Transverse colon (tissue), 4 donors: ENCODE data around the gene PMEPA1. TPM values are rescaled to one million over a fixed set of nuclear protein-coding genes. Genes with fewer than 3 reads are reported as not detected.

Source experiments
- DNase-seq: peaks from one replicate; pipeline ENCODE4 v3.0.0-alpha.2; 2019
- H3K27ac ChIP-seq, 4 donors: fragments of 200-600 bp; sonication (generic); 2 replicates each; pipeline ENCODE4 v1.5.1; 2016 to 2018; ENCODE audit warnings: inconsistent platforms in 4 of 4
- H3K27me3 ChIP-seq: fragments of 200-600 bp; sonication (generic); 2 replicates; pipeline ENCODE4 v1.5.1; 2017; ENCODE audit warnings: inconsistent platforms
- H3K36me3 ChIP-seq, 4 donors: fragments of 200-600 bp; sonication (generic); 2 replicates each; pipeline ENCODE4 v1.5.1; 2017 to 2019; ENCODE audit warnings: inconsistent platforms in 4 of 4
- H3K4me1 ChIP-seq, 4 donors: fragments of 200-600 bp; sonication (generic); 2 replicates each; pipeline ENCODE4 v1.5.1; 2017 to 2020; ENCODE audit warnings: inconsistent platforms in 4 of 4
- H3K4me3 ChIP-seq, 4 donors: fragments of 200-600 bp; sonication (generic); 1 replicate in 1 of 4; 2 replicates in 3 of 4; pipeline versions ENCODE4 v1.5.1 to v1.6.1; 2017 to 2019; ENCODE audit warnings: inconsistent platforms in 4 of 4
- H3K9me3 ChIP-seq, 2 donors: fragments of 200-600 bp; sonication (generic); 2 replicates each; pipeline ENCODE4 v1.5.1; 2017 to 2019; ENCODE audit warnings: inconsistent platforms in 2 of 2
- CTCF ChIP-seq, 5 experiments: fragments of 200-600 bp in 3 of 5; fragments of 450-650 bp in 2 of 5; sonication (generic) in 3 of 5; IDR thresholded peaks; 1 replicate in 2 of 5; 2 replicates in 3 of 5; pipeline ENCODE4 v1.5.1; 2016 to 2017; ENCODE audit warnings: antibody characterized with exemption in 5 of 5, inconsistent platforms in 3 of 5, mild to moderate bottlenecking in 2 of 5, moderate library complexity in 1 of 5
- EP300 ChIP-seq: sonication (generic); formaldehyde crosslinking; IDR thresholded peaks from one replicate; pipeline ENCODE4 v1.6.1; 2017; ENCODE audit warnings: antibody characterized with exemption, low read depth
- POLR2A ChIP-seq: fragments of 450-650 bp; IDR thresholded peaks from one replicate; pipeline ENCODE4 v1.6.1; 2016; ENCODE audit warnings: antibody characterized with exemption, mild to moderate bottlenecking, moderate library complexity
- POLR2AphosphoS5 ChIP-seq, 3 donors: sonication (generic); formaldehyde crosslinking; IDR thresholded peaks; one replicate each; pipeline ENCODE4 v1.6.1; 2016; ENCODE audit warnings: antibody characterized with exemption in 3 of 3
- WGBS, 2 donors: methylation state at CpG; one replicate each; pipeline ENCODE4 v1.1.5; 2018; ENCODE audit warnings: low coverage in 1 of 2; 5-methylcytosine and 5-hydroxymethylcytosine counted together
- in situ Hi-C, 4 donors: fragments of 200-750 bp; cut with MboI; loops; one replicate each; pipeline versions ENCODE4 v1.15.0 to v1.15.1; 2017; ENCODE audit warnings: low sequenced_read_pairs in 3 of 4, low pct_ligation_motif_present in 1 of 4, low pct_unique_long_range_greater_than_20kb in 1 of 4
- intact Hi-C: fragments of 100-400 bp; cut with DNase I; formaldehyde crosslinking; loops from one replicate; pipeline ENCODE4 v1.15.1; 2023; ENCODE audit warnings: low total_unique reads
- total RNA-seq, 4 donors: library from RNA; depleted of rRNA; stranded (reverse); fragments of >200 nt; gene quantifications; one replicate each; pipeline ENCODE4 v1.1.0, GENCODE V29; 2016

PMEPA1 gene
- total RNA-seq, 4 donors from 2014 or later = 6.4 to 10.8 (median 8.4) TPM

DNA sequence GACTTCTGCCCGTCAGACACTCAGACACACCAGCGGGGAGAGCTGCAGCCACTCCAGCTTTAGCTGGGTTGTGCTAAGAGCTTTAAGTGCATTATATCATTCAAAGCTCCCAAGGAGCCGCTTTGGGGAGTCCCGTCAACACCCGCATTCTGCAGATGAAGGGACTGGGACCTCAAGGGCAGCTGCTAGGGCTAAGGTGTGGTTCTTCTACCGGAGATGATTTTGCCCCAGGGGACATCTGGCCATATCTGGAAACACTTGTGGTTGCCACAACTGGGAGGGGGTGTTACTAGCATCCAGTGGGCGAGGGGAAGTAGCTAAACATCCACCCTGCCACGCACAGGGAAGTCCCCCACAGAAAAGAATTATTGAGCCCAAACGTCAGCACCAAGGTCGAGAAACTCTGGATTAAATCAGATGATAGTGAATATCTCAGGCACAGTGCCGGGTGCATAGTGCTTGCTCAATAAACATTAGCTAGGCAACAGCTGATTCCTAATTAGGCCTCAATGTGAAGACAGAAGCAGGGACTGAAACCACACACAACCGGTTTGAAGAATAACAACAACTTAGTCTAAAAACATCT, 29.6 kb downstream of the PMEPA1 start:
- no peaks in the 10 kb centered on the region for H3K9me3 ChIP-seq
- DNase-seq = peak; percentile 37
- no peaks in the 10 kb centered on the region for H3K36me3 ChIP-seq
- intact Hi-C loops = no loop called here
- in situ Hi-C loops = no loop called here
- WGBS, 2 donors = 54% methylated on average over 12 of the region's 12 CpGs; no CpG with 5 or more reads in 1 of the 2 donors
- no peaks in the 10 kb centered on the region for H3K27me3 ChIP-seq
- no peak overlapping the region for H3K4me3 ChIP-seq
- peaks cover 9 to 49% (median 34%) of the 10 kb centered on the region in 4 donors for H3K4me1 ChIP-seq
- TF ChIP-seq POLR2A (no peak), CTCF (IDR thresholded peaks at IDR 0.05) (no peak), EP300 (no peak), POLR2AphosphoS5 (IDR thresholded peaks at IDR 0.05) (no peak)
- peak overlapping the region; percentile 2 to 72 (median 41) for H3K27ac ChIP-seq

GRCh38 chr20:57679113-57679512, 30.7 kb downstream of the PMEPA1 start:
- H3K36me3 ChIP-seq = no peaks in the 10 kb centered on the region
- H3K4me1 ChIP-seq = peaks cover 3 to 40% (median 29%) of the 10 kb centered on the region in 4 donors
- no peaks in the 10 kb centered on the region for H3K9me3 ChIP-seq
- peak overlapping the region in 2 of 4 donors; percentile 54 to 72 for H3K27ac ChIP-seq
- in situ Hi-C loops (no loop called here), intact Hi-C loops (no loop called here)
- TF ChIP-seq CTCF (IDR thresholded peaks at IDR 0.05) = no peak
- no peak for TF ChIP-seq POLR2AphosphoS5 (IDR thresholded peaks at IDR 0.05)
- no peak for TF ChIP-seq EP300
- no peak for TF ChIP-seq POLR2A
- no peak for DNase-seq
- WGBS, 2 donors = 66 to 93% methylated on average over 2 to 6 of the region's 6 CpGs
- no peaks in the 10 kb centered on the region for H3K27me3 ChIP-seq
- no peak overlapping the region for H3K4me3 ChIP-seq

- no peaks in the 10 kb centered on the region for H3K36me3 ChIP-seq
- H3K4me3 ChIP-seq = no peak overlapping the region
- no peaks in the 10 kb centered on the region for H3K27me3 ChIP-seq
- in situ Hi-C loops (no loop called here), intact Hi-C loops (no loop called here)
- 70 to 79% methylated on average over 3 to 12 of the region's 12 CpGs for WGBS, 2 donors
- peaks cover 3 to 40% (median 25%) of the 10 kb centered on the region in 4 donors for H3K4me1 ChIP-seq
- no peaks in the 10 kb centered on the region for H3K9me3 ChIP-seq
- peak; percentile 47 for DNase-seq
- TF ChIP-seq POLR2AphosphoS5 (IDR thresholded peaks at IDR 0.05) = no peak
- no peak for TF ChIP-seq POLR2A
- TF ChIP-seq EP300 = no peak
- TF ChIP-seq CTCF (IDR thresholded peaks at IDR 0.05) = no peak
- H3K27ac ChIP-seq = peak overlapping the region in 2 of 4 donors; percentile 1 to 72
These were observed 31.5 kb downstream of the PMEPA1 start for GRCh38 chr20:57678340-57678739.

DNA sequence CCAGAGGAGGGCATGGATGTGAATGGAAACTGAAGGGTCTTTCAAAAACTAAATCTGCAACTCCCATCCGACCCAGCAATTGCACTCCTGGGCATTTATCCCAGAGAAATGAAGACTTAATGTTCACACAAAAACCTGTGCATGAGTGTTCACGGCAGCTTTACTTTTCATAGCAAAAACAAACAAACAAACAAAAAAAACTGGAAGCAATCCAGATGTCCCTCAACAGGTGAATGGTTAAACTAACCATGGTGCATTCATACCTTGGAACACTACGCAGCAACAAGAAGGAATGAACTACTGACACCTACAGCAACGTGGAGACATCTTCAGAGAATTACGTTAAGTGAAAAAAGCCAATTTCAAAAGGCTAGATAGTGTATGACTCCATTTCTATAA, 32.2 kb downstream of the PMEPA1 start:
- no peaks in the 10 kb centered on the region for H3K36me3 ChIP-seq
- peaks cover 3 to 40% (median 25%) of the 10 kb centered on the region in 4 donors for H3K4me1 ChIP-seq
- no peak for DNase-seq
- H3K4me3 ChIP-seq = no peak overlapping the region
- H3K27me3 ChIP-seq = no peaks in the 10 kb centered on the region
- H3K27ac ChIP-seq = peak overlapping the region; percentile 50 to 57 (median 55)
- intact Hi-C loops = no loop called here
- WGBS, 2 donors = 64 to 86% methylated on average over 4 to 5 of the region's 5 CpGs
- TF ChIP-seq EP300 (no peak), POLR2AphosphoS5 (IDR thresholded peaks at IDR 0.05) (no peak)
- H3K9me3 ChIP-seq = no peaks in the 10 kb centered on the region
- in situ Hi-C loops = no loop called here
